KBM-7 (cell line): ENCODE measurements around the gene PARN.
A peak's percentile ranks its signal among the peaks of the same experiment; 100 is the strongest.
"Not testable (repeated sequence)": the region's sequence is repeated elsewhere in the genome, so short reads cannot be mapped to it uniquely, and the experiment has no call there.

ENCODE experiments used
- DNase-seq: peaks from one replicate; pipeline ENCODE4 v3.0.0-alpha.2; 2015
- in situ Hi-C: fragments of 300-500 bp; cut with MboI; formaldehyde crosslinking; loops from 2 replicates; pipeline ENCODE4 v1.14.3; 2020; ENCODE audit warnings: low sequenced_read_pairs, low pct_unique_long_range_greater_than_20kb, mixed read lengths

PARN gene

DNA sequence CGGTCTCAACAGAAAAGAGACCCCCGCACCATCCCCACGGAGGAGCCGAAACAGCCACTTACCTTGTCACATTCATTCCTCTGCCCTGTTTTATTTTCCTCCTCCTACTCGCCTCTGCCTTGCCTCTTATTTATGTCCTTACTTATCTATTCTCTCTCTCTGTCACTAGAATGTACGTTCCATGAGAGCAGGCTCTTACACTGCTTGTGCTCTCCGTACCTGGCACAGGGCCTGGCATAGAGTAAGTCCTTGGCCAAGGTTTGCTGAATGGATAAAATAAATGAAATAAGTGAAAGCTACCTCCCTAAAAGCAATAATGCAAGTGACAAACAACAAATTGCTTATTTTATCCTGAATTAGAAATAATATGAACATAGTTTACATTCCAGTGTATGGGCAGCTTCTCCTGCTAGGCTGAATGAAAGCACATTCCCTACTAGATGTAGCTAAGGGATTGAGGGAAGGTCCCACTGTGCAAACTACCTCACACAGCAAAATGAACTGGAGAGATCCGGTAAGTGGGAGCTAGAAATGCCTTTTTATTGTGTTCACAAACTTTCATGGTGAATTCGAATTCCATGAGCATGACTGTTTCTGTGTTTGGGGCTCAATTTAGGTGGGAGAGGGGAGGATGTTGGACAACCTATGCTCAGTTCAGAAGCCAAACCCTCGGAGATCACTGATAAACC lies 173.1 kb downstream of the PARN start:
- in situ Hi-C loops, result no loop called here
- DNase-seq, result no peak

GRCh38 chr16:14455573-14455972 lies 174.5 kb downstream of the PARN start:
- DNase-seq, result no peak
- in situ Hi-C loops, result no loop called here

DNA sequence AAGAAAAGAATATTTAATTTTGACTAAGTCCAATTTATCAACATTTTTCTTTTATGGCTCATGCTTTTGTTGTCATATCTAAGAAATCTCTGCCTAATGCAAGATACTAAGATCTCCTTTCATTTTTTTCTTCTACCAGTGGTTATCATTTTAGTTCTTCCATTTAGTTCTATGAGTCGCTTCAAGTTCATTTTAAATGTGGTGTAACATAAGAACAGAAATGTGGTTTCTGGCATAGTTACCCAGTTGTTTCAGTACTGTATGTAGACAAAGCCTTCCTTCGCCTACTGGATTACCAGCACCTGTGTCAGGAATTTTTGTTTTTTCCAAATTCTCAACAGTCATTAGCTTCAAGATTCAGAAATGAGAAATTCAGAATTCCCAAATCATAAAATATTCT lies 175.7 kb downstream of the PARN start:
- no peak for DNase-seq
- in situ Hi-C loops, result no loop called here

GRCh38 chr16:14452066-14452465 lies 178.0 kb downstream of the PARN start:
- no peak for DNase-seq
- in situ Hi-C loops, result no loop called here

- no peak for DNase-seq
- in situ Hi-C loops, result no loop called here
These were observed 179.2 kb downstream of the PARN start for GRCh38 chr16:14450846-14451245.

GRCh38 chr16:14449790-14450480 lies 180.1 kb downstream of the PARN start:
- in situ Hi-C loops, result no loop called here
- no peak for DNase-seq

GRCh38 chr16:14449334-14449733 lies 180.7 kb downstream of the PARN start:
- in situ Hi-C loops, result no loop called here
- DNase-seq, result no peak

DNA sequence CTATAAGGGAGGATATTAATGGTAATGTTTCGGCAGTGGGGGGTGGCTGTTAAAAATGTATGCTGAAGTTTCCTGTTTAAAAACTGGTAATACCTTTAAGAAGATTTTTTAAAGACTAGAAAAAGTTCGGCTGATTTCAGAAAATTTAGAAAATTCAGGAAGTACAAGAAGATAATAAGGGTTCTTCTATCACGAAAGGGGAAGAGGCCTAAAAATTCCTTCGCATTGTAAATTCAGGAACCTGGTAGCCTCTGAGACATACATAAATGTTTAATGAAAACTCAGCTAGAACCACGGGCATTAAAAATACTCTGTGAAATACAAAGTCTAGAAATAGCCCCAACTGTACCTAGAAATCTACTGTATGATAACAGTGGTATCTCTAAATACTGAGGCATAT lies 181.2 kb downstream of the PARN start:
- peak; percentile 26 for DNase-seq
- in situ Hi-C loops, result no loop called here

DNA sequence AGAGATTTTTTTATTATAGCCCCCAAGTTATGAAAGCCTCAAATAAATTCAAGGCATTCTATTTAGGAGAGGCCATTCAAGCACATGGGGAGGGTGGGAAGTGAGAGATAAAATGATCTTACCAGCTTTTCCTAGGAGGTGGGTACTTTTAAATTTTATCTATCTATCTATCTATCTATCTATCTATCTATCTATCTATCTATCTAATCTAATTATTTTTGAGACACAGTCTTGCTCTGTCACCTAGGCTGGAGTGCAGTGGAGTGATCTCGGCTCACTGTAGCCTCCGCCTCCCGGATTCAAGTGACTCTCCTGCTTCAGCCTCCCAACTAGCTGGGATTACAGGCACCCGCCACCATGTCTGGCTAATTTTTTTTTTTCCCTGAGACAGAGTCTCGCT lies 182.3 kb downstream of the PARN start:
- in situ Hi-C loops, result no loop called here
- no peak for DNase-seq

DNA sequence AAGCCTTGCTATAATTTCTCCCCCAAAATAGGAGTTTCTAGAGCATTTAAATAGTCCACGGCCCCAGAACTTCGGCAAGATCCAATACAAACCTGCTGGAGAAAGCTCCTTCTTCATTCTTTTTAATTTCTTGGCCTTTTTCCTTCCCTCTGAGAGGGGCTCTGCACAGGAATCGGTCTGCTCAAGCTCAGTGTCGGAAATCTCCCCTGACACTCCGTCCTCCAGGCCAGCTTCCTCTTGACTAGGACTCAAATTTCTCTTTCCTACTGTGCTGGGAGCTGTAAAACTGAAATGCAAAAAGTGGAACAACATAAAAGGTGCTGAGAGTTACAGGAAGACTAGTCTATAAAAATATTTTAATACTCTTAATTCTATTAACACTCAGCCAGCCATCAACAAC lies 183.3 kb downstream of the PARN start:
- no peak for DNase-seq
- in situ Hi-C loops, result no loop called here

- no peak for DNase-seq
- in situ Hi-C loops, result no loop called here
These were observed 183.9 kb downstream of the PARN start for GRCh38 chr16:14445937-14446715.

GRCh38 chr16:14444979-14445810 lies 184.9 kb downstream of the PARN start:
- in situ Hi-C loops, result no loop called here

DNA sequence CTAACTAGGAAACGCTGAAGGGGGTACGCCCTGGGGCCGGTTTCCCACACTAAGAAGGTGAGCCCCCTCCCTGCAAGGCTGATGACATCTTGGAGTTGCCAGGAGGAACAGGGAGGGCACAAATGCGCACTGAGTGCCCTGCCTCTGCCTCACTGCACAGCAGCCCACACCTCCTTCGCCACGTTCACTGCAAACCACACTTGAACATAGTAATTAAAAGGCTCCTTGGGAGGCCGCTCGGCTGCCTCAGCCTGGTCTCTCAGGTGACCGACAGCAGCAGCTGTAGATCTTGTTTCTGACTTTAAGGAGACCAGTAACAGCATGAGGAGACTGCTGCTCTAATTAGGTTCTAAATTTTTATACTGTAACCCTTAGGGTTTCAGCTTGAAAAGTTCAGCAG lies 188.5 kb downstream of the PARN start:
- in situ Hi-C loops, DNase-seq: not testable (repeated sequence)

More at GRCh38 chr16:14444979-14445810, 184.9 kb downstream of the PARN start:
- DNase-seq, result no peak

DNA sequence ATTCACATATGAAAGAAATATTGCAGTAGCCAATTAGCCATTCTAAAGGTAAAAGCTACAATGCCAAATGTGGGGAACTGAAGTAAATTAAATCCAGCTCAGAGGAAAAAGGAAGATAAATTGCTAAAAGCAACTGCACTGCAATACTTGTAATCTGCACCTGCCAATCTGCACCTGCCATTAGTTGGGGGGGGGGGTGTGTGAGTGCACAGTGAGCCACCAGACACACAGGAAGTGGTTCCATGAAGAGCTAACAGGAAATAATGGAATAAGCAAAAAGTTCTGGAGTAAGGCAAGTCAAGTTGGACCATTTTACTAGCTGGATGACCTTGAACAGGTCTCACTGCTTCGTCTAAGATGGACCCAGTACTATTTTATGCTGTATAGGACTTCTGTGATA lies 191.8 kb downstream of the PARN start:
- in situ Hi-C loops, result no loop called here
- no peak for DNase-seq

DNA sequence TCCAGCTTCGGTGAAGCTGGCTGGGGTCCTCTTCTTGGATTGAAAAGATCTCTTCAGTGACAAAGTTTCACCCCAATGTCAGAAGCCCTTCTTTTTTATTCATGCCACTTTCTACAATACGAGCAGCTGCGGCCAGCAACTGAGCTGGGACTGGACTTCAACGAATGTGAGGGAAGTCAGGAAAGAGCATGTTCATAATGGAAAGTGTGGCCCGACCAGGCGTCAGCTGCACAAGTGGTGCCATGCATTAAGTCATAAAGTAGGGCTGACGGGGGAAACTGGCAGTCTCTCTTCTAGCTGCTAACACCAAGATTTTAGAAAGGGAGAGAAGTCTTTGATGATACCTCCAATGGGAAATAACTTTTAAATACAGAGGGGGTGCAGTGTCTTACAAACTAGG lies 192.6 kb downstream of the PARN start:
- DNase-seq, result no peak
- in situ Hi-C loops, result no loop called here

- in situ Hi-C loops, result no loop called here
- no peak for DNase-seq
These were observed 193.6 kb downstream of the PARN start for GRCh38 chr16:14436401-14436955.

- in situ Hi-C loops, result no loop called here
These were observed 195.2 kb downstream of the PARN start for GRCh38 chr16:14434860-14435259.

DNA sequence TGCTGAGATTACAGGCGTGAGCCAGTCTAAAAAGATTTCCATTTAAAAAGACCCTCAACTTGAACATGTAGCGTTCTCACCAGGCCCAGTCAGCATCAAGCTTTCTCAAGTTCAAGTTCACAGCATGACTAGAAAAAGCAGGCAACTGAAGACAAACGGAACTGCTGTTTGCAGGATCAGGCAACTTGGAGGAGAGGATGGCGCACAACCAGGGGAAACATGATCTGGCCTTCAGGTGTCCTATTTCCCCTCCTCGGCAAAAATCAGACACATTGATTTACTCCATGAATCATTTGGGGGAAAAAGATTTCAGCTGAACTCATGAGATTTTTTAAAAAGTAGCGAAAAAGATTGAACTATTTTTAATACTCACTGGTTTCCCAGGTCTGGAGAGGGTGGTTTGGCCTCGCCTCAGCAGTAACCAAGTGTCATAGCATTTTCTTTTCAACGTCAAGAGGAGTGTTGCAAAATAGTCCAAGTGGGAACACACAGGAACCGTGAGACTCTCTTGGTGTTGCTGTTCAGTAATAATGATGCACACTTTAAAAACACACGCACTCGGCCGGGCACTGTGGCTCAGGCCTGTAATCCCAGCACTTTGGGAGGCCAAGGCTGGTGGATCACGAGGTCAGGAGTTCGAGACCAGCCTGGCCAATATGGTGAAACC lies 201.0 kb downstream of the PARN start:
- DNase-seq, in situ Hi-C loops: not testable (repeated sequence)

More at GRCh38 chr16:14434860-14435259, 195.2 kb downstream of the PARN start:
- no peak for DNase-seq

- DNase-seq, result no peak
- in situ Hi-C loops, result no loop called here
These were observed 202.0 kb downstream of the PARN start for GRCh38 chr16:14428043-14428442.
